Fibroblast of skin of left biceps (primary cell): Measurements from ENCODE around the gene DCD.
"Not testable (repeated sequence)": the region's sequence is repeated elsewhere in the genome, so short reads cannot be mapped to it uniquely, and the experiment has no call there.

Source experiments
- DNase-seq, 2 experiments: peaks; one replicate each; pipeline ENCODE4 v3.0.0-alpha.2; 2013; ENCODE audit warnings: low read depth in 2 of 2

The DCD gene

GRCh38 chr12:54654926-54655325, 6.8 kb upstream of the DCD start:
- DNase-seq = no peak

DNA sequence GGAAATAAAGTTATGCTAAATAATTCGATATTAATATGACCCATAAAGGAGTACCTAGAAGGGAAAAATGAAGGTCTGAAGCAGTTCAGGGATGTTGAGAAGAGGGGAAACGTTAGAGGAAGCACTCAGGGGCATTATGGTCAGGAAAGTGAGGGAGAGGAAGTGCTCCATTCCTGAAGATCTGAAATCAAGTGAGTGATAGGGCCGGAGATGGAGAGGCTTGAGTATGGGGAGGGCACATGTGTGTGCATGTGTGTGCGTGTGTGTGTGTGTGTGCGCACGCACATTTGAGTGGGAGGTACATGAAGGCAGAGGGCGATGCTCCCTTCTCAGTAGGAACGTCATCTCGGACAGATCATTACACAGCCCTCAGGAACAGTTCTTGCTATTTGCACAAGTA, 4.9 kb upstream of the DCD start:
- DNase-seq = no peak

DNA sequence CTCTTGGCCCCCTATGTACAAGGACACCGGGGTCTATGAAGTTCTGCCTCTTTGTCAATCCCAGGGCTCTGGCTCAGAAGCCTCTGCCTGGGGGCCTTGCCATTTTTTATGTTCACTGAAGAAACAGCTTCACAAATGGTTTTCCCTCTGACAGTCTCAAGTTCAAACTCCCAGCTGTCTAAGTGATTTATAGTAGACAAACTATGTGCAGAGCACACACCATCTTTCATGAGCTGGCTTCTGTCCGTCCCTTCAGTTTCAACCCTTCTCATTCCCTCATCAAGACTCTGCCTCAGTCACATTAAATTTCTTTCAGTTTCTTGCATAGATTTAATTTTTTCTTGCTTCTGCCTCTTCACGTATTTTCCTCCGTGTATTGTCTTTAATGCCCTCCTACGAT, 2.7 kb upstream of the DCD start:
- DNase-seq = no peak

- no peak for DNase-seq
These were observed 2.2 kb upstream of the DCD start for GRCh38 chr12:54650409-54650808.

DNA sequence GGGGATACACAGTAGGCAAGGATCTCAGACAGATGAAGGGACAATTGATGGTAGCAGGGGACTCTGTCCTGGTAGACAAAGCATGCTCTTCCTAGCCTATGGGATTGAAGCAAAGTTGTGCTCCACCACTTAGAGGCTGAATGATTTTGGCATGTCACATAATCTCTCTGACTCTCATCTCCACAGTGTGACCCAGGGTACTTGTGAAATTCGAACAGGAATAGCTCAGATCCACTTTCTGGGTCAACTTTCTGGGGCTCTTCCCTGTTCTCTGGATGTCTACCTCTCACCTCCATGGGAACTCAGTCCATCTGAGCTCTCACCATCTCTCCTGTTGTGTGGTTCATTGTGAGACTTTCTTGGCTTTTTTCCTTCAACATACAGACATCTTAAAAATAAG, 1.7 kb upstream of the DCD start:
- no peak for DNase-seq

DNA sequence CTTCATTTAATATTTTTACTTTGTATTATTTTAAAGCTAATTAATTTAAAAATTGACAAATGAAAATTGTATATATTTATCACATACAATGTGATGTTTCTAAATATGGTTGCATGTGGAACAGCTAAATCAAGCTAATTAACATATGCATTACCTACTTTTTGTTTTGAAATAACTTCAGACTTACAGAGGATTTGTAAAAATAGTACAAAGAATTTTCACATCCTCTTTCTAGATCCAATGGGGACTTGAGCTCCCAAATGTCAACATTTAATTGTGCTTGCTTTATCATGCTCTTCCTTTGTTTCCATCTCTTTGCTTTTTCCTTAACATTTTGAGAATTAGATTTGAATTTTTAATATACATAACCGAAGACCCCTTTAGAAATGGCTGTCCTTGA, 6.6 kb downstream of the DCD start:
- no peak for DNase-seq

DNA sequence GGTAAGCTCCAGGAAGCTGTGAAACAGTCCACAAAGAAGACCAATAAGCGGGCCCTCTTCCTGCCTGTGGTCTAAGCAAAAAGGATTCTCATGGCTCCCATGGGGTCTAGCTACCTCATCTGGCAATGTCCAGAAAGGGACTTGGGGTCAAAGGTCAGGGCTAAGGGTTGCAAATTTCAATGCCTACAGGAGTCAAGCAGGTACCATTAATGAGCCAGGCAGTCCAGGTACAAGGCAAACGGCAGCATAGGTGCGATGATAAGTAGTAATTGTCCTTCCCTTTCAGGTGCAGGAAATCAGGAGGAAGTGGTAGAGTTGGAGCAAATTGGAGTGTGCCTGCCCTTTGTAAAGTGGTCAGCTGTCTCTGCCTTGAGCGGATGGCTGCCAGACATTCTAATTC, 7.1 kb downstream of the DCD start:
- DNase-seq = no peak

DNA sequence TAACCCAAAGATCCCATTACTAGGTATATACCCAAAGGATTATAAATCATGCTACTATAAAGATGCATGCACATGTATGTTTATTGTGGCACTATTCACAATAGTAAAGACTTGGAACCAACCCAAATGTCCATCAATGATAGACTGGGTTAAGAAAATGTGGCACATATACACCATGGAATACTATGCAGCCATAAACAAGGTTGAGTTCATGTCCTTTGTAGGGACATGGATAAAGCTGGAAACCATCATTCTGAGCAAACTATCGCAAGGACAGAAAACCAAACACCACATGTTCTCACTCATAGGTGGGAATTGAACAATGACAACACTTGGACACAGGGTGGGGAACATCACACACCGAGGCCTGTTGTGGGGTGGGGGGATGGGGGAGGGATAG, 9.1 kb downstream of the DCD start:
- not testable (repeated sequence) for DNase-seq

- DNase-seq = no peak
These were observed 13.4 kb downstream of the DCD start, which contains the start of gene LACRT for GRCh38 chr12:54634795-54635194. LACRT (minus strand) TSS chr12:54634895; CDS start chr12:54634841, 54 bp downstream.

- DNase-seq = no peak
These were observed 16.0 kb downstream of the DCD start for GRCh38 chr12:54631988-54632728.

GRCh38 chr12:54631551-54631950, 16.6 kb downstream of the DCD start:
- no peak for DNase-seq

GRCh38 chr12:54629925-54630324, 18.2 kb downstream of the DCD start:
- DNase-seq = no peak

DNA sequence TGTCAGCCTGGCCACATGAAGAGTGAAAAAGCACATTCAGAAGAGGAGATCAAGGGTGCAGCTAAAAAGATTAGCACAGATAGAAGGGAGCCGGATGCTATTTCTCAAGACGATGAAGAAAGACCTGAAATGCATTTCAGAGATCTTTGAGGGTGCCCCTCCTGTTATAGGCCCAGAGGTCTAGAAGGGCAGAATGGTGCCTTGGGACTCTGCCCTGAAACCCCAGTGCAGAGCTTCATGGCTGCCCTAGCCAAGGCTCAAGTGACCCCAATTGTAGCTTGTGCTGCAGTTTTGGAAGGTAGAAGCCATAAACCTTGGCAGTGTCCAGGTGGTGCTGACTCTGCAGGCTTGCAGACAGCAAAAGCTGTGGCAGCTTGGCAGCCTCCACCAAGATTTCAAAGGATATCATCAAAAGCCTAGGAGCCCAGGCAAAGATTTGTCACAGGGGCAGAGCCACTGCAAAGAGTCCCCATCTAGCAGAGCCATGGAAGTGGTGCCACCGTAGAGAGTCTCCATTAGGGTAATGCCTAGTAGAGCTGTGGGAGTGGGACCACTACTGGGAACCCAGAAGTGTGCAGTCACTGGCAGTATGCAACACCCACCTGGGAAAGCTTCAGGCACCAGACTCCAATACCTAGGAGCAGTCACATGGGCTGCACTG, 19.8 kb downstream of the DCD start:
- no peak for DNase-seq

- DNase-seq = no peak
These were observed 20.9 kb downstream of the DCD start for GRCh38 chr12:54627304-54627703.

- no peak for DNase-seq
These were observed 22.6 kb downstream of the DCD start for GRCh38 chr12:54625598-54625997.

DNA sequence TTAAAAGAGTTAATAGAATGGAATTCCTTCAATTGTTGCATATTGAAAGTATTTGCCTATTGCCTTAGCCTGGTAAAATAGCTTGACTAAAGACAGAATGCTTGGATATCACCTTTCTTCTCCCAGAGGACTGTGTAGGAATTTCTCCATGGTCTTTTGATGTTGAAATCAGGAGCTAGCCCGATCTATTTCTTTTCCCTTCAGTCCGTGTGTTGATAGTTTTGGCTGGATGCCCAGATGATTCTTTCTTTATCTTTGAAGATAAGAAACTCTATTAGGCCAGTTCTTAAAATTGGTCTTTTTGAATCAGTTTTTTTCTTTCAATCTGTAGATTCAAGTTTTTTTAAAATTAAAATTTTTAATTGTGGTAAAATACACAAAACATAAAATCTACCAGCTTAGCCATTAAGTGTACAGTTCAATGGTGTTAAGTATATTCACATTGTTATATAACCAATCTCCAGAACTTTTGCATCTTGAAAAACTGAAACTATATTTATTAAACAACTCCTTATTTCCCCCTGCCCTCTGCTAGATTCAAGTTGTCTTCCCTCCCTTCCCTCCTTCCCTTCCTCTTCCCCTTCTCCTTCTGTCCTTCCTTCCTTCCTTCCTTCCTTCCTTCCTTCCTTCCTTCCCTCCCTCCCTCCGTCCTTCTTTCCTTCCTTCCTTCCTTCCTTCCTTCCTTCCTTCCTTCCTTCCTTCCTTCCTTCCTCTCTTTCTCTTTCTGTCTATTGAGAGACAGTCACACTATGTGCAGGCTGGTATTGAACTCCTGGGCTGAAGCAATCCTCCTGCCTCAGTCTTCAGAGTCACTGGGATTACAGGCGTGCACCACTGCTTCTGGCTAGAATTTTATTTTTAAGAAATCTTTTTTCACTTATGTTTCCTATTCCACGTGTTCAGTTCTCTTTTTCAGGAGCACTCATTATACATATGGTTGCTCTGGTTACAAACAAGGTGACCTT, 23.6 kb downstream of the DCD start:
- DNase-seq = no peak

GRCh38 chr12:54622463-54623183, 25.5 kb downstream of the DCD start:
- DNase-seq = no peak

- no peak for DNase-seq
These were observed 31.1 kb downstream of the DCD start for GRCh38 chr12:54616933-54617680.

DNA sequence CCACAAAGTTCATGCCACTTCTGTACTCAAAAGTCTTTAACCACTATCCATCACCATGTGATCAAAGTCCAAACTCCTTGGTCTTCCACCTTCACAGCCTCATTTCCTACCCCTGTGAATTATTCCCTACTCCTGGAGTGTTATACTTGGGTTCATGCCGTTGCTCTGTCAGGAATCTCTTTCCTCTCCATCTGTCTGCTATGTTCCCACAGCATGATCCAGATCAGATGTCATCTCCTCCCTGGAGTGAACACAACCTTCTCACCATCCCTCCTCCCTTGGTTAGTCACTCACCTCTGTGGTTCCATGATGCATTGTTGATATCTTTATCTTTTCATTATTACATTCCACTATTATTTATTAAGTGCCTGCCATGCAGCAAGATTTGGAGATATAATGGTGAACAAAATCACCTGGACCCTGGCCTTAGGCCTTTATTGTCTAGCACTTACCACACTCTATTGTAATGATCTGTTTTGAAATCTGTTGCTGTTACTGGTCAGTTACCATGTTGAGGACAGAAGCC, 35.9 kb downstream of the DCD start:
- DNase-seq = no peak

GRCh38 chr12:54611715-54612149, 36.4 kb downstream of the DCD start:
- DNase-seq = no peak

DNA sequence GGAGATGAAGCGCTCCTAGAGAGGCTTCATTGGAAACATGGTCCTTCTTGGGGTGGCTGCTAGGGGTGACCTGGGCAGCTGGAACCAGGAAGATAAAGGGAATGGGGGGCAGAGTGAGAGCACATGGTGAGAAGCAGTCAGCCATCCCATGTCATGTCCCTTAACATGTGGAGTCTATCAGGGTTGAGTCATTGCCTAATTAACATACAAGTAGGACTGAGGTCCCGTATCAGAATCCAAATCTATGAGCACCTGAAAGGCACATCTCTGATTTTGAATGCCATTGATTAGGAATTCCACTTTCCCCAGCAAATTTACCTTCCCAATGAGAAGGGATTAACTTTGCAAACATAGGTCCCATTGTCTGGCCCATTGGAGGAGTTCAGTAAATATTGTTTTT, 39.4 kb downstream of the DCD start:
- no peak for DNase-seq
